Neuronal stem cell (in vitro differentiated cells): Measurements from ENCODE around the gene C8B.

Experiments
- DNase-seq: peaks from one replicate; pipeline ENCODE4 v3.0.0-alpha.2; 2013; ENCODE audit warnings: low spot score
- H2AFZ ChIP-seq: one replicate; pipeline ENCODE4 v1.6.1; 2013; ENCODE audit warnings: mild to moderate bottlenecking, low read length, inconsistent platforms
- H2AK5ac ChIP-seq: 2 replicates; pipeline ENCODE4 v1.6.1; 2013; ENCODE audit warnings: low read depth, mild to moderate bottlenecking, inconsistent platforms, low read length, moderate library complexity, mixed read lengths
- H2BK120ac ChIP-seq: 2 replicates; pipeline ENCODE4 v1.6.1; 2013; ENCODE audit warnings: low read depth, mild to moderate bottlenecking, inconsistent platforms, low read length, moderate library complexity, mixed read lengths
- H2BK12ac ChIP-seq: one replicate; pipeline ENCODE4 v1.6.1; 2013; ENCODE audit warnings: low read length, inconsistent platforms
- H2BK15ac ChIP-seq: 2 replicates; pipeline ENCODE4 v1.6.1; 2013; ENCODE audit warnings: mild to moderate bottlenecking, low read length, inconsistent platforms, mixed read lengths
- H2BK5ac ChIP-seq: one replicate; pipeline ENCODE4 v1.6.1; 2013; ENCODE audit warnings: inconsistent platforms, mild to moderate bottlenecking, low read length, moderate library complexity
- H3K14ac ChIP-seq: one replicate; pipeline ENCODE4 v1.6.1; 2013; ENCODE audit warnings: low read length, inconsistent platforms
- H3K18ac ChIP-seq: 2 replicates; pipeline ENCODE4 v1.6.1; 2013; ENCODE audit warnings: low read length, inconsistent platforms
- H3K23ac ChIP-seq: 2 replicates; pipeline ENCODE4 v1.6.1; 2013; ENCODE audit warnings: low read depth, mild to moderate bottlenecking, mixed read lengths, low read length, inconsistent platforms; ENCODE audit not compliant: poor library complexity
- H3K27ac ChIP-seq: replicated peaks from 3 replicates; pipeline ENCODE4 v1.5.1; 2013; ENCODE audit warnings: low read length, inconsistent platforms
- H3K27me3 ChIP-seq, 3 experiments: 2 replicates each; pipeline ENCODE4 v1.6.1; 2013; ENCODE audit warnings: low read length in 3 of 3, mild to moderate bottlenecking in 2 of 3, inconsistent platforms in 1 of 3, low read depth in 1 of 3, mixed read lengths in 1 of 3, moderate library complexity in 1 of 3; ENCODE audit not compliant: control insufficient read depth in 3 of 3, insufficient read depth in 3 of 3
- H3K36me3 ChIP-seq, 2 donors: replicated peaks in 1 of 2; 2 replicates each; pipeline ENCODE4 v1.6.1; 2013; ENCODE audit warnings: low read length in 2 of 2; ENCODE audit not compliant: control insufficient read depth in 2 of 2, insufficient read depth in 2 of 2
- H3K4ac ChIP-seq: 2 replicates; pipeline ENCODE4 v1.6.1; 2013; ENCODE audit warnings: inconsistent platforms, mild to moderate bottlenecking, low read length, moderate library complexity
- H3K4me1 ChIP-seq, 2 donors: 1 replicate in 1 of 2; 2 replicates in 1 of 2; pipeline ENCODE4 v1.6.1; 2013; ENCODE audit warnings: low read length in 2 of 2, low read depth in 1 of 2; ENCODE audit not compliant: control insufficient read depth in 2 of 2, insufficient read depth in 1 of 2
- H3K4me2 ChIP-seq: one replicate; pipeline ENCODE4 v1.6.1; 2013; ENCODE audit warnings: mild to moderate bottlenecking, low read length, inconsistent platforms; ENCODE audit not compliant: insufficient read depth, poor library complexity, severe bottlenecking
- H3K4me3 ChIP-seq, 2 donors: 2 replicates each; pipeline ENCODE4 v1.5.1; 2013; ENCODE audit warnings: low read length in 2 of 2, mild to moderate bottlenecking in 2 of 2, inconsistent platforms in 1 of 2, moderate library complexity in 1 of 2
- H3K79me1 ChIP-seq: one replicate; pipeline ENCODE4 v1.6.1; 2013; ENCODE audit warnings: low read depth, mild to moderate bottlenecking, inconsistent platforms, low read length, moderate library complexity
- H3K9ac ChIP-seq: one replicate; pipeline ENCODE4 v1.6.1; 2013; ENCODE audit warnings: mild to moderate bottlenecking, low read depth, low read length, inconsistent platforms; ENCODE audit not compliant: poor library complexity
- H3K9me3 ChIP-seq, 2 donors: replicated peaks in 1 of 2; 2 replicates each; pipeline versions ENCODE3 to v1.6.1; 2013; ENCODE audit warnings: low read length in 2 of 2, mild to moderate bottlenecking in 2 of 2, inconsistent platforms in 1 of 2, low read depth in 1 of 2, mixed read lengths in 1 of 2, moderate library complexity in 1 of 2; ENCODE audit not compliant: control insufficient read depth in 2 of 2, insufficient read depth in 1 of 2
- H4K8ac ChIP-seq: one replicate; pipeline ENCODE4 v1.6.1; 2013; ENCODE audit warnings: low read depth, mild to moderate bottlenecking, inconsistent platforms, low read length, moderate library complexity
- H4K91ac ChIP-seq: one replicate; pipeline ENCODE4 v1.6.1; 2013; ENCODE audit warnings: low read length, low read depth, mild to moderate bottlenecking, inconsistent platforms; ENCODE audit not compliant: poor library complexity
- WGBS, 2 donors: extraction: QIAGEN DNeasy Blood & Tissue Kit; methylation state at CpG; one replicate each; pipeline ENCODE4 v1.1.7; 2013; ENCODE audit warnings: missing lambda C conversion rate in 2 of 2, mixed read lengths in 1 of 2; ENCODE audit not compliant: insufficient read length in 2 of 2, insufficient replicate concordance in 1 of 2; ENCODE audit errors: extremely low coverage in 2 of 2; 5-methylcytosine and 5-hydroxymethylcytosine counted together

The C8B gene

GRCh38 chr1:57010511-57010910, 44.7 kb upstream of the C8B start:
- H3K79me1 ChIP-seq, result no peaks in the 10 kb centered on the region
- no peak overlapping the region for H3K4me3 ChIP-seq
- no peak overlapping the region for H3K14ac ChIP-seq
- H3K4ac ChIP-seq, result no peak overlapping the region
- no peak overlapping the region for H2BK120ac ChIP-seq
- H2BK15ac ChIP-seq, result no peak overlapping the region
- no peak overlapping the region for H3K27ac ChIP-seq
- no peaks in the 10 kb centered on the region for H3K27me3 ChIP-seq
- H2AK5ac ChIP-seq, result no peak overlapping the region
- H3K18ac ChIP-seq, result no peak overlapping the region
- no peak overlapping the region for H2AFZ ChIP-seq
- H3K4me1 ChIP-seq, result no peaks in the 10 kb centered on the region
- H3K36me3 ChIP-seq, result peaks cover 0 to 10% of the 10 kb centered on the region in 2 donors
- no peaks in the 10 kb centered on the region for H3K9me3 ChIP-seq
- H2BK5ac ChIP-seq, result no peak overlapping the region
- DNase-seq, result no peak
- H3K9ac ChIP-seq, result no peak overlapping the region
- H3K23ac ChIP-seq, result no peak overlapping the region
- H3K4me2 ChIP-seq, result no peak overlapping the region
- H2BK12ac ChIP-seq, result no peak overlapping the region
- H4K8ac ChIP-seq, result no peak overlapping the region
- H4K91ac ChIP-seq, result no peak overlapping the region
- WGBS, 2 donors, result no CpG with 5 or more reads among the region's 4 CpGs

DNA sequence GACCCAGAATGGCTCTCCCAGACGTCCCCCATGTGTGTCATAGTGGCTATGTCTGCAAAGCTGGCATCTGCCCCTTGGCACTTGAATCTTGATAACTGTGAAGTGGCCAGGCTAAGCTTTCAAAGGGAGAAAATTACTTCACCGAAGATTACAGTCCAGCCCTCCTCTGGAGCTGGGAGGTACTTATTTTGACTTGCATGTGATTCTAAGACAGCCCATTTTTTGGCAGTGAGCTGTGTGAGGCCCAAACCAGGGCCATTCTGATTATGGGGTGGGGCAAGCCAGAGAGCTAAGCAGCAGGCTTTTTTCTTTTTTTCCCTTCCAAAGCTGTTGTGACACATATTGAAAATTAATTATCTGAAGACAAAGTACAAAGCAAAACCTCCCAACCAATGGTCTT, 42.1 kb upstream of the C8B start:
- no peak overlapping the region for H2AFZ ChIP-seq
- WGBS, 2 donors, result no CpG with 5 or more reads among the region's 2 CpGs
- H3K4me1 ChIP-seq, result peaks cover 0 to 1% of the 10 kb centered on the region in 2 donors

DNA sequence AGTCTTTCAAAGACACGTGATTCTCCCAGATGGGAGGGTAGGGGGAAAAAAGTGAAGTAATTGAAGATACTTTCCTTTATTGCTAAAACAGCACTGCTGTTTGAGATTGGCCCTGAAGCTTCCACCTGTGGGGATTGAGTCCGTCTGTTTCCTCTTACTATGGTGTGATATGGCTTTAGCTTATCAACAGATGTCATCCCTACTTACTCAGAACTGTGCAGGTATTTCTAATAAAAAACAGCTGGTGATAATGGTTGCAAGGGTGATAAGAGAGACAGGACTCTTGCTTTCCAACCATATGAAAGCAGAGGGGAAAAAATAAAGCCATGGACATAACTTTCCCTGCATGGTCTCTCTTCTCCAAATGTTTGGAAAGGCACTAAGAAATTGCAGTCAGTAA, 41.7 kb upstream of the C8B start:
- H2BK5ac ChIP-seq, result no peak overlapping the region
- no peak overlapping the region for H3K4ac ChIP-seq
- no peaks in the 10 kb centered on the region for H3K79me1 ChIP-seq
- no peak overlapping the region for H2AFZ ChIP-seq
- H2BK15ac ChIP-seq, result no peak overlapping the region
- H3K27me3 ChIP-seq, result no peaks in the 10 kb centered on the region
- H3K14ac ChIP-seq, result no peak overlapping the region
- no peak overlapping the region for H3K23ac ChIP-seq
- H2BK12ac ChIP-seq, result no peak overlapping the region
- H3K4me3 ChIP-seq, result no peak overlapping the region
- H3K9me3 ChIP-seq, result no peaks in the 10 kb centered on the region
- no peak overlapping the region for H2BK120ac ChIP-seq
- H2AK5ac ChIP-seq, result no peak overlapping the region
- no peak overlapping the region for H3K18ac ChIP-seq
- DNase-seq, result no peak
- no peak overlapping the region for H4K91ac ChIP-seq
- no CpG with 5 or more reads among the region's 2 CpGs for WGBS, 2 donors
- peaks cover 0 to 1% of the 10 kb centered on the region in 2 donors for H3K4me1 ChIP-seq
- H3K9ac ChIP-seq, result no peak overlapping the region
- H3K4me2 ChIP-seq, result no peak overlapping the region
- H3K27ac ChIP-seq, result no peak overlapping the region
- no peak overlapping the region for H4K8ac ChIP-seq
- H3K36me3 ChIP-seq, result peaks cover 0 to 10% of the 10 kb centered on the region in 2 donors

More for the DNA sequence above, 42.1 kb upstream of the C8B start:
- peaks cover 0 to 10% of the 10 kb centered on the region in 2 donors for H3K36me3 ChIP-seq
- no peak overlapping the region for H3K4ac ChIP-seq
- no peak overlapping the region for H3K9ac ChIP-seq
- no peak overlapping the region for H2BK5ac ChIP-seq
- no peaks in the 10 kb centered on the region for H3K27me3 ChIP-seq
- DNase-seq, result no peak
- H3K4me2 ChIP-seq, result no peak overlapping the region
- H3K27ac ChIP-seq, result no peak overlapping the region
- no peak overlapping the region for H4K91ac ChIP-seq
- no peak overlapping the region for H2BK15ac ChIP-seq
- H4K8ac ChIP-seq, result no peak overlapping the region
- H3K14ac ChIP-seq, result no peak overlapping the region
- H2AK5ac ChIP-seq, result no peak overlapping the region
- H3K79me1 ChIP-seq, result no peaks in the 10 kb centered on the region
- H3K23ac ChIP-seq, result no peak overlapping the region
- no peak overlapping the region for H3K4me3 ChIP-seq
- H2BK120ac ChIP-seq, result no peak overlapping the region
- no peak overlapping the region for H2BK12ac ChIP-seq
- no peaks in the 10 kb centered on the region for H3K9me3 ChIP-seq
- no peak overlapping the region for H3K18ac ChIP-seq

DNA sequence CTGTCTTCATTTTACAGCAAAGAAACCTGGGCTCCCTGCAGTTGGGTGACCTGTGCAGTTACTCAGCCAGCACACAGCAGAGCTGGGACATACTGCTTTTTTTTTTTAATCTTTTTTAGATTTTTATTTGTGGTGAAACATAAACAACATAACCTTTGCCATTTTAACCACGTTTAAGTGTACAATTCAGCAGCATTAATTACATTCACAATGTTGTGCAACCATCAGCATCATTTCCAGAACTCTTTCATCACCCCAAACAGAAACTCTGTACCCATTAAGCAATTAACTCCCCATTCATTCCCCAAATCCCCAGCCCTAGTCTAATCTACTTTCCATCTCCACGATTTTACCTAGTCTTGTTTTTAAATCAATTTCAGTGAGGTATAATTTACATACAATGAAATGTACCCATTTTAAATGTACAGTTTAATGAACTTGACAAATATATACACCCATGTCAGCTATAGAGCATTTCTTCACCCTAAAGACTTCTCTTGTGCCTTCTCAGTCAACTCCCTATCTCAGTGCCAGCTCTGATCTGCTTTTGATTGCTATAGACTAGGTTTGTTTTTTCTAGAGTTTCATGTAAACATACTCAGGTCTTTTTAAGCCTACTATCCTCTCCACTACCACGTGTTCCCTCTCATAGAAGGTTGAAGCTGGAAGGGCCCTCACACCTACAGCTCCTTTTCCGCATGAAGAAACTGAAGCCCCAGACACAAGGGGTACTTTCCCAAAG, 37.8 kb upstream of the C8B start:
- Histone ChIP-seq H3K23ac (no peak overlapping the region), H2BK15ac (no peak overlapping the region), H2AFZ (no peak overlapping the region), H3K27me3 (no peaks in the 10 kb centered on the region), H3K4me1 (peaks cover 0 to 3% of the 10 kb centered on the region in 2 donors), H3K18ac (no peak overlapping the region), H3K36me3 (no peaks in the 10 kb centered on the region), H3K4ac (no peak overlapping the region), H3K9me3 (no peaks in the 10 kb centered on the region), H3K79me1 (no peaks in the 10 kb centered on the region), H4K91ac (no peak overlapping the region), H2AK5ac (no peak overlapping the region), H3K9ac (no peak overlapping the region), H2BK12ac (no peak overlapping the region), H3K4me3 (no peak overlapping the region), H2BK120ac (no peak overlapping the region), H3K4me2 (no peak overlapping the region), H2BK5ac (no peak overlapping the region), H3K27ac (no peak overlapping the region), H3K14ac (no peak overlapping the region), H4K8ac (no peak overlapping the region)
- DNase-seq, result no peak
- 100% methylated on average over 1 of the region's 4 CpGs; no CpG with 5 or more reads in 1 of the 2 donors for WGBS, 2 donors
